GM23338 (cell line): ENCODE data around the gene LRRC10. TPM values are rescaled to one million over a fixed set of nuclear protein-coding genes. Genes with fewer than 3 reads are reported as not detected.
A peak's percentile ranks its signal among the peaks of the same experiment; 100 is the strongest.

Experiments used
- ATAC-seq: fragments of 200-7000 bp; cut with Tn5 transposase; 3 replicates; pipeline ENCODE4 v1.9.1; 2020
- DNase-seq: peaks from one replicate; pipeline ENCODE4 v3.0.0-alpha.2; 2015; ENCODE audit warnings: low spot score
- H2AFZ ChIP-seq: fragments of 200-600 bp; sonication (generic); 2 replicates; pipeline ENCODE4 v1.8.0; 2016; ENCODE audit warnings: antibody characterized with exemption, mild to moderate bottlenecking, moderate library complexity
- H3F3A ChIP-seq: fragments of 200-600 bp; sonication (generic); replicated peaks from 2 replicates; pipeline ENCODE4 v1.8.0; 2017; ENCODE audit warnings: antibody characterized with exemption, mixed run types, low read depth
- H3K27ac ChIP-seq: fragments of 200-600 bp; sonication (generic); 2 replicates; pipeline ENCODE4 v1.6.1; 2016; ENCODE audit warnings: low read depth
- H3K27me3 ChIP-seq: fragments of 200-600 bp; sonication (generic); 2 replicates; pipeline ENCODE4 v1.8.0; 2016; ENCODE audit warnings: mild to moderate bottlenecking, mixed run types, moderate library complexity; ENCODE audit not compliant: insufficient read depth
- H3K36me3 ChIP-seq: fragments of 200-600 bp; sonication (generic); 2 replicates; pipeline ENCODE4 v1.8.0; 2016; ENCODE audit warnings: mild to moderate bottlenecking; ENCODE audit not compliant: insufficient read depth
- H3K4me1 ChIP-seq: fragments of 200-600 bp; sonication (generic); 2 replicates; pipeline ENCODE4 v1.8.0; 2016; ENCODE audit warnings: mild to moderate bottlenecking, moderate library complexity; ENCODE audit not compliant: insufficient read depth
- H3K4me2 ChIP-seq: fragments of 200-600 bp; sonication (generic); 2 replicates; pipeline ENCODE4 v1.7.1; 2017; ENCODE audit warnings: mixed run types
- H3K4me3 ChIP-seq: fragments of 200-600 bp; sonication (generic); 2 replicates; pipeline ENCODE4 v1.6.1; 2016; ENCODE audit warnings: mixed run types
- H3K79me2 ChIP-seq: fragments of 200-600 bp; sonication (generic); replicated peaks from 2 replicates; pipeline ENCODE4 v1.8.0; 2017; ENCODE audit warnings: mild to moderate bottlenecking; ENCODE audit not compliant: insufficient read depth
- H3K9me2 ChIP-seq: fragments of 200-600 bp; sonication (generic); 2 replicates; pipeline ENCODE4 v1.8.0; 2017; ENCODE audit not compliant: insufficient read depth
- H4K20me1 ChIP-seq: fragments of 200-600 bp; sonication (generic); replicated peaks from 2 replicates; pipeline ENCODE4 v1.8.0; 2017; ENCODE audit warnings: mild to moderate bottlenecking; ENCODE audit not compliant: insufficient read depth
- H3K27ac Mint-ChIP-seq: 2 replicates; pipeline ENCODE4 v1.8.0; 2020; ENCODE audit warnings: inconsistent platforms, mild to moderate bottlenecking, moderate library complexity, mixed read lengths
- H3K27me3 Mint-ChIP-seq: 3 replicates; pipeline ENCODE4 v1.8.0; 2022; ENCODE audit warnings: low read depth, mild to moderate bottlenecking, moderate library complexity, mixed read lengths, inconsistent platforms; ENCODE audit not compliant: insufficient read depth, poor library complexity
- H3K36me3 Mint-ChIP-seq: 3 replicates; pipeline ENCODE4 v1.8.0; 2021; ENCODE audit warnings: low read depth, mild to moderate bottlenecking, inconsistent platforms, moderate library complexity, mixed read lengths
- H3K4me1 Mint-ChIP-seq: 3 replicates; pipeline ENCODE4 v1.8.0; 2020; ENCODE audit warnings: mild to moderate bottlenecking, inconsistent platforms, mixed read lengths
- H3K4me3 Mint-ChIP-seq: 3 replicates; pipeline ENCODE4 v1.8.0; 2021; ENCODE audit warnings: moderate library complexity, mild to moderate bottlenecking, inconsistent platforms, mixed read lengths
- H3K9me3 Mint-ChIP-seq: 3 replicates; pipeline ENCODE4 v1.8.0; 2020; ENCODE audit warnings: moderate library complexity, mild to moderate bottlenecking, inconsistent platforms, mixed read lengths
- CREB1 ChIP-seq: fragments of 250-450 bp; sonication (Bioruptor Pico); IDR thresholded peaks from 2 replicates; pipeline ENCODE4 v1.5.0; 2020; ENCODE audit warnings: low read depth, mild to moderate bottlenecking, moderate library complexity
- EZH2 ChIP-seq: fragments of 200-600 bp; sonication (generic); IDR thresholded peaks from one replicate; pipeline ENCODE4 v1.8.0; 2017; ENCODE audit warnings: antibody characterized with exemption, mild to moderate bottlenecking, low read depth; ENCODE audit not compliant: unreplicated experiment
- EZH2phosphoT487 ChIP-seq: fragments of 200-600 bp; sonication (generic); IDR thresholded peaks from one replicate; pipeline ENCODE4 v1.8.1; 2018; ENCODE audit warnings: antibody characterized with exemption; ENCODE audit not compliant: unreplicated experiment
- JUNB ChIP-seq: IDR thresholded peaks from one replicate; pipeline ENCODE4 v1.6.1; 2016; ENCODE audit warnings: antibody characterized with exemption; ENCODE audit not compliant: unreplicated experiment
- NANOG ChIP-seq: IDR thresholded peaks from 2 replicates; pipeline ENCODE4 v1.6.1; 2016; ENCODE audit warnings: antibody characterized with exemption, borderline replicate concordance
- POLR2AphosphoS5 ChIP-seq: IDR thresholded peaks from 2 replicates; pipeline ENCODE4 v1.6.1; 2016; ENCODE audit warnings: antibody characterized with exemption, low read depth
- STAT1 ChIP-seq: IDR thresholded peaks from one replicate; pipeline ENCODE4 v1.6.1; 2016; ENCODE audit warnings: antibody characterized with exemption; ENCODE audit not compliant: unreplicated experiment
- ZNF114 ChIP-seq: fragments of 250-450 bp; sonication (Bioruptor Pico); IDR thresholded peaks from 2 replicates; pipeline ENCODE4 v1.5.0; 2020; ENCODE audit warnings: mild to moderate bottlenecking, moderate library complexity
- ZNF331 ChIP-seq: fragments of 250-450 bp; sonication (Bioruptor Pico); IDR thresholded peaks from 2 replicates; pipeline ENCODE4 v1.5.0; 2020; ENCODE audit warnings: low read depth, mild to moderate bottlenecking, moderate library complexity
- polyA plus RNA-seq: library from polyadenylated mRNA; unstranded; fragments of >200 nt; fragmentation: Nextera tagmentation; extraction: Ambion mirVana; gene quantifications from 2 replicates; pipeline ENCODE4 v1.2.1, GENCODE V29; 2016
- total RNA-seq: library from RNA; depleted of rRNA; stranded (reverse); fragments of >200 nt; shearing (Covaris generic); gene quantifications from 2 replicates; pipeline ENCODE4 v1.2.3, GENCODE V29; 2014
- TF ChIP-seq, protein P1 (sequence below): IDR thresholded peaks from 2 replicates; pipeline ENCODE4 v1.6.1; 2016; ENCODE audit warnings: antibody characterized with exemption
- TF ChIP-seq, protein P2 (sequence below), 2 experiments: fragments of 200-600 bp in 1 of 2; sonication (generic) in 1 of 2; conservative IDR thresholded peaks; 2 replicates each; pipeline versions ENCODE4 v1.5.1 to v1.6.1; 2016 to 2017; ENCODE audit warnings: antibody characterized with exemption in 2 of 2, low read depth in 2 of 2, mild to moderate bottlenecking in 2 of 2, moderate library complexity in 1 of 2
- TF ChIP-seq, protein P3 (sequence below): IDR thresholded peaks from one replicate; pipeline ENCODE4 v1.6.1; 2018; ENCODE audit warnings: antibody characterized with exemption; ENCODE audit not compliant: unreplicated experiment
- TF ChIP-seq, protein P4 (sequence below): fragments of 250-450 bp; sonication (Bioruptor Pico); IDR thresholded peaks from 2 replicates; pipeline ENCODE4 v1.5.0; 2020; ENCODE audit warnings: mild to moderate bottlenecking, moderate library complexity

The LRRC10 gene
- total and polyA plus RNA-seq, 2 experiments from 2014 or later, result not detected

DNA sequence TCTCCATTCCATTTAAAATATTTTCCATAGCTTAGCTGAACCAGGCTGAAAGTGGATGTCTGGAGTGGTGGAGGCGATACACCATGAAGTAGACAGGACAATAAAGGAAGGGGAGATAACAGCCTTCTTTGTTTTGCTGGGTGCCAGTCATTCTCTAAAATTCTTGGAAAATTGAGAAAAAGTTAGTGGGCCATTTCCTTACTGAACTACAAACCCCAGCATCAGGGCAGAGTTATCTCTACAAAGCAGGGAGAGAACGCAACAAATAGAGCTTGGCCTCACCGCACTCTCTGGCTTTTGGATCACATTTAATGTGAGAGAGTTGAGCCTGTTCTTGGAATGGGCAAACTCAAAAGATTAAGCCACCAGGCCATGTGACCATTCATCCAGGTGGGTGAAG is 41.2 kb upstream of the LRRC10 start:
- DNase-seq, result no peak
- Histone ChIP-seq H4K20me1 (no peaks in the 10 kb centered on the region), H3K4me1 (no peaks in the 10 kb centered on the region), H3K36me3 (no peaks in the 10 kb centered on the region), H3K4me2 (no peak overlapping the region), H3K4me3 (no peak overlapping the region), H3K27ac (no peak overlapping the region), H3F3A (no peaks in the 10 kb centered on the region), H3K79me2 (no peaks in the 10 kb centered on the region), H2AFZ (peak overlapping the region; percentile 80; the same call in 1 of the 2 replicates), H3K27me3 (no peaks in the 10 kb centered on the region), H3K9me2 (no peaks in the 10 kb centered on the region; the same call in 1 of the 2 replicates)
- Mint-ChIP-seq H3K36me3 (no peaks in the 10 kb centered on the region), H3K9me3 (no peaks in the 10 kb centered on the region), H3K4me1 (no peaks in the 10 kb centered on the region), H3K4me3 (no peak overlapping the region), H3K27me3 (no peaks in the 10 kb centered on the region), H3K27ac (no peak overlapping the region)
- no peak for ATAC-seq
- no peak for TF ChIP-seq CREB1 (CRISPR knock-in tag)
- TF ChIP-seq, protein P1, sequence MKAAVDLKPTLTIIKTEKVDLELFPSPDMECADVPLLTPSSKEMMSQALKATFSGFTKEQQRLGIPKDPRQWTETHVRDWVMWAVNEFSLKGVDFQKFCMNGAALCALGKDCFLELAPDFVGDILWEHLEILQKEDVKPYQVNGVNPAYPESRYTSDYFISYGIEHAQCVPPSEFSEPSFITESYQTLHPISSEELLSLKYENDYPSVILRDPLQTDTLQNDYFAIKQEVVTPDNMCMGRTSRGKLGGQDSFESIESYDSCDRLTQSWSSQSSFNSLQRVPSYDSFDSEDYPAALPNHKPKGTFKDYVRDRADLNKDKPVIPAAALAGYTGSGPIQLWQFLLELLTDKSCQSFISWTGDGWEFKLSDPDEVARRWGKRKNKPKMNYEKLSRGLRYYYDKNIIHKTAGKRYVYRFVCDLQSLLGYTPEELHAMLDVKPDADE, result no peak
- no peak for TF ChIP-seq JUNB
- TF ChIP-seq POLR2AphosphoS5, result no peak
- no peak for TF ChIP-seq ZNF114 (CRISPR knock-in tag)
- TF ChIP-seq, protein P2, sequence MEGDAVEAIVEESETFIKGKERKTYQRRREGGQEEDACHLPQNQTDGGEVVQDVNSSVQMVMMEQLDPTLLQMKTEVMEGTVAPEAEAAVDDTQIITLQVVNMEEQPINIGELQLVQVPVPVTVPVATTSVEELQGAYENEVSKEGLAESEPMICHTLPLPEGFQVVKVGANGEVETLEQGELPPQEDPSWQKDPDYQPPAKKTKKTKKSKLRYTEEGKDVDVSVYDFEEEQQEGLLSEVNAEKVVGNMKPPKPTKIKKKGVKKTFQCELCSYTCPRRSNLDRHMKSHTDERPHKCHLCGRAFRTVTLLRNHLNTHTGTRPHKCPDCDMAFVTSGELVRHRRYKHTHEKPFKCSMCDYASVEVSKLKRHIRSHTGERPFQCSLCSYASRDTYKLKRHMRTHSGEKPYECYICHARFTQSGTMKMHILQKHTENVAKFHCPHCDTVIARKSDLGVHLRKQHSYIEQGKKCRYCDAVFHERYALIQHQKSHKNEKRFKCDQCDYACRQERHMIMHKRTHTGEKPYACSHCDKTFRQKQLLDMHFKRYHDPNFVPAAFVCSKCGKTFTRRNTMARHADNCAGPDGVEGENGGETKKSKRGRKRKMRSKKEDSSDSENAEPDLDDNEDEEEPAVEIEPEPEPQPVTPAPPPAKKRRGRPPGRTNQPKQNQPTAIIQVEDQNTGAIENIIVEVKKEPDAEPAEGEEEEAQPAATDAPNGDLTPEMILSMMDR (conservative IDR thresholded peaks at IDR 0.05; ENCODE audit: low read depth in 2 of 2), result no peak
- TF ChIP-seq NANOG, result no peak
- TF ChIP-seq, protein P3, sequence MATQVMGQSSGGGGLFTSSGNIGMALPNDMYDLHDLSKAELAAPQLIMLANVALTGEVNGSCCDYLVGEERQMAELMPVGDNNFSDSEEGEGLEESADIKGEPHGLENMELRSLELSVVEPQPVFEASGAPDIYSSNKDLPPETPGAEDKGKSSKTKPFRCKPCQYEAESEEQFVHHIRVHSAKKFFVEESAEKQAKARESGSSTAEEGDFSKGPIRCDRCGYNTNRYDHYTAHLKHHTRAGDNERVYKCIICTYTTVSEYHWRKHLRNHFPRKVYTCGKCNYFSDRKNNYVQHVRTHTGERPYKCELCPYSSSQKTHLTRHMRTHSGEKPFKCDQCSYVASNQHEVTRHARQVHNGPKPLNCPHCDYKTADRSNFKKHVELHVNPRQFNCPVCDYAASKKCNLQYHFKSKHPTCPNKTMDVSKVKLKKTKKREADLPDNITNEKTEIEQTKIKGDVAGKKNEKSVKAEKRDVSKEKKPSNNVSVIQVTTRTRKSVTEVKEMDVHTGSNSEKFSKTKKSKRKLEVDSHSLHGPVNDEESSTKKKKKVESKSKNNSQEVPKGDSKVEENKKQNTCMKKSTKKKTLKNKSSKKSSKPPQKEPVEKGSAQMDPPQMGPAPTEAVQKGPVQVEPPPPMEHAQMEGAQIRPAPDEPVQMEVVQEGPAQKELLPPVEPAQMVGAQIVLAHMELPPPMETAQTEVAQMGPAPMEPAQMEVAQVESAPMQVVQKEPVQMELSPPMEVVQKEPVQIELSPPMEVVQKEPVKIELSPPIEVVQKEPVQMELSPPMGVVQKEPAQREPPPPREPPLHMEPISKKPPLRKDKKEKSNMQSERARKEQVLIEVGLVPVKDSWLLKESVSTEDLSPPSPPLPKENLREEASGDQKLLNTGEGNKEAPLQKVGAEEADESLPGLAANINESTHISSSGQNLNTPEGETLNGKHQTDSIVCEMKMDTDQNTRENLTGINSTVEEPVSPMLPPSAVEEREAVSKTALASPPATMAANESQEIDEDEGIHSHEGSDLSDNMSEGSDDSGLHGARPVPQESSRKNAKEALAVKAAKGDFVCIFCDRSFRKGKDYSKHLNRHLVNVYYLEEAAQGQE, result no peak
- no peak for TF ChIP-seq EZH2
- no peak for TF ChIP-seq EZH2phosphoT487
- TF ChIP-seq, protein P4, sequence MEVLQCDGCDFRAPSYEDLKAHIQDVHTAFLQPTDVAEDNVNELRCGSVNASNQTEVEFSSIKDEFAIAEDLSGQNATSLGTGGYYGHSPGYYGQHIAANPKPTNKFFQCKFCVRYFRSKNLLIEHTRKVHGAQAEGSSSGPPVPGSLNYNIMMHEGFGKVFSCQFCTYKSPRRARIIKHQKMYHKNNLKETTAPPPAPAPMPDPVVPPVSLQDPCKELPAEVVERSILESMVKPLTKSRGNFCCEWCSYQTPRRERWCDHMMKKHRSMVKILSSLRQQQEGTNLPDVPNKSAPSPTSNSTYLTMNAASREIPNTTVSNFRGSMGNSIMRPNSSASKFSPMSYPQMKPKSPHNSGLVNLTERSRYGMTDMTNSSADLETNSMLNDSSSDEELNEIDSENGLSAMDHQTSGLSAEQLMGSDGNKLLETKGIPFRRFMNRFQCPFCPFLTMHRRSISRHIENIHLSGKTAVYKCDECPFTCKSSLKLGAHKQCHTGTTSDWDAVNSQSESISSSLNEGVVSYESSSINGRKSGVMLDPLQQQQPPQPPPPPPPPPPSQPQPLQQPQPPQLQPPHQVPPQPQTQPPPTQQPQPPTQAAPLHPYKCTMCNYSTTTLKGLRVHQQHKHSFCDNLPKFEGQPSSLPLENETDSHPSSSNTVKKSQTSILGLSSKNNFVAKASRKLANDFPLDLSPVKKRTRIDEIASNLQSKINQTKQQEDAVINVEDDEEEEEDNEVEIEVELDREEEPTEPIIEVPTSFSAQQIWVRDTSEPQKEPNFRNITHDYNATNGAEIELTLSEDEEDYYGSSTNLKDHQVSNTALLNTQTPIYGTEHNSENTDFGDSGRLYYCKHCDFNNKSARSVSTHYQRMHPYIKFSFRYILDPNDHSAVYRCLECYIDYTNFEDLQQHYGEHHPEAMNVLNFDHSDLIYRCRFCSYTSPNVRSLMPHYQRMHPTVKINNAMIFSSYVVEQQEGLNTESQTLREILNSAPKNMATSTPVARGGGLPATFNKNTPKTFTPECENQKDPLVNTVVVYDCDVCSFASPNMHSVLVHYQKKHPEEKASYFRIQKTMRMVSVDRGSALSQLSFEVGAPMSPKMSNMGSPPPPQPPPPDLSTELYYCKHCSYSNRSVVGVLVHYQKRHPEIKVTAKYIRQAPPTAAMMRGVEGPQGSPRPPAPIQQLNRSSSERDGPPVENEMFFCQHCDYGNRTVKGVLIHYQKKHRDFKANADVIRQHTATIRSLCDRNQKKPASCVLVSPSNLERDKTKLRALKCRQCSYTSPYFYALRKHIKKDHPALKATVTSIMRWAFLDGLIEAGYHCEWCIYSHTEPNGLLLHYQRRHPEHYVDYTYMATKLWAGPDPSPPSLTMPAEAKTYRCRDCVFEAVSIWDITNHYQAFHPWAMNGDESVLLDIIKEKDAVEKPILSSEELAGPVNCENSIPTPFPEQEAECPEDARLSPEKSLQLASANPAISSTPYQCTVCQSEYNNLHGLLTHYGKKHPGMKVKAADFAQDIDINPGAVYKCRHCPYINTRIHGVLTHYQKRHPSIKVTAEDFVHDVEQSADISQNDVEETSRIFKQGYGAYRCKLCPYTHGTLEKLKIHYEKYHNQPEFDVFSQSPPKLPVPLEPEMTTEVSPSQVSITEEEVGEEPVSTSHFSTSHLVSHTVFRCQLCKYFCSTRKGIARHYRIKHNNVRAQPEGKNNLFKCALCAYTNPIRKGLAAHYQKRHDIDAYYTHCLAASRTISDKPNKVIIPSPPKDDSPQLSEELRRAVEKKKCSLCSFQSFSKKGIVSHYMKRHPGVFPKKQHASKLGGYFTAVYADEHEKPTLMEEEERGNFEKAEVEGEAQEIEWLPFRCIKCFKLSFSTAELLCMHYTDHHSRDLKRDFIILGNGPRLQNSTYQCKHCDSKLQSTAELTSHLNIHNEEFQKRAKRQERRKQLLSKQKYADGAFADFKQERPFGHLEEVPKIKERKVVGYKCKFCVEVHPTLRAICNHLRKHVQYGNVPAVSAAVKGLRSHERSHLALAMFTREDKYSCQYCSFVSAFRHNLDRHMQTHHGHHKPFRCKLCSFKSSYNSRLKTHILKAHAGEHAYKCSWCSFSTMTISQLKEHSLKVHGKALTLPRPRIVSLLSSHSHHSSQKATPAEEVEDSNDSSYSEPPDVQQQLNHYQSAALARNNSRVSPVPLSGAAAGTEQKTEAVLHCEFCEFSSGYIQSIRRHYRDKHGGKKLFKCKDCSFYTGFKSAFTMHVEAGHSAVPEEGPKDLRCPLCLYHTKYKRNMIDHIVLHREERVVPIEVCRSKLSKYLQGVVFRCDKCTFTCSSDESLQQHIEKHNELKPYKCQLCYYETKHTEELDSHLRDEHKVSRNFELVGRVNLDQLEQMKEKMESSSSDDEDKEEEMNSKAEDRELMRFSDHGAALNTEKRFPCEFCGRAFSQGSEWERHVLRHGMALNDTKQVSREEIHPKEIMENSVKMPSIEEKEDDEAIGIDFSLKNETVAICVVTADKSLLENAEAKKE (CRISPR knock-in tag), result no peak
- no peak for TF ChIP-seq STAT1
- no peak for TF ChIP-seq ZNF331 (CRISPR knock-in tag)
